OCI-LY7 (cell line): ENCODE data around the gene PIK3AP1. TPM values are rescaled to one million over a fixed set of nuclear protein-coding genes. Genes with fewer than 3 reads are reported as not detected.
A peak's percentile ranks its signal among the peaks of the same experiment; 100 is the strongest.
"Not testable (repeated sequence)": the region's sequence is repeated elsewhere in the genome, so short reads cannot be mapped to it uniquely, and the experiment has no call there.

Experiments
- BruUV-seq: library from RNA; stranded (reverse); fragments of 400-500 nt; replicated peaks from 2 replicates; lab custom pipeline; 2021; lab: Mats Ljungman, UMichigan
- CTCF ChIA-PET: fragments of 300-600 bp; sonication (Branson Sonifier 250); formaldehyde crosslinking; loops from one replicate; lab custom pipeline; 2022; ENCODE audit warnings: antibody characterized with exemption; ENCODE audit not compliant: unreplicated experiment; lab: Charles Lee
- POLR2A ChIA-PET: fragments of 300-600 bp; sonication (Branson Sonifier 250); formaldehyde crosslinking; loops from one replicate; lab custom pipeline; 2022; ENCODE audit warnings: antibody characterized with exemption; lab: Charles Lee
- DNase-seq: peaks from one replicate; pipeline ENCODE4 v3.0.0-alpha.2; 2015; ENCODE audit warnings: low spot score
- H2AFZ ChIP-seq: fragments of 200-600 bp; sonication (generic), shearing (Covaris generic); 2 replicates; pipeline ENCODE4 v1.6.1; 2014; ENCODE audit warnings: mild to moderate bottlenecking, antibody characterized with exemption, low read length, moderate library complexity
- H3K27ac ChIP-seq: fragments of 200-600 bp; sonication (generic); 2 replicates; pipeline ENCODE4 v1.5.1; 2014; ENCODE audit warnings: mixed run types, low read depth, mild to moderate bottlenecking, moderate library complexity, low read length, inconsistent platforms; ENCODE audit not compliant: poor library complexity, severe bottlenecking
- H3K36me3 ChIP-seq: fragments of 200-600 bp; sonication (generic); 2 replicates; pipeline ENCODE4 v1.6.1; 2014; ENCODE audit warnings: mild to moderate bottlenecking, antibody characterized with exemption, low read length, moderate library complexity, mixed read lengths; ENCODE audit not compliant: insufficient read depth
- H3K4me1 ChIP-seq: fragments of 200-600 bp; sonication (generic); 2 replicates; pipeline ENCODE4 v1.5.1; 2014; ENCODE audit warnings: mild to moderate bottlenecking, low read length; ENCODE audit not compliant: insufficient read depth, poor library complexity, severe bottlenecking
- H3K4me2 ChIP-seq: fragments of 200-600 bp; sonication (generic); 2 replicates; pipeline ENCODE4 v1.6.1; 2014; ENCODE audit warnings: mild to moderate bottlenecking, low read length
- H3K4me3 ChIP-seq: fragments of 200-600 bp; sonication (generic); 2 replicates; pipeline ENCODE4 v1.5.1; 2014; ENCODE audit warnings: mild to moderate bottlenecking, low read depth, low read length; ENCODE audit not compliant: poor library complexity, severe bottlenecking
- H3K79me2 ChIP-seq: fragments of 200-600 bp; sonication (generic); 2 replicates; pipeline ENCODE4 v1.6.1; 2016; ENCODE audit warnings: low read depth, mild to moderate bottlenecking, low read length, moderate library complexity, mixed read lengths; ENCODE audit not compliant: insufficient read depth
- H3K9me2 ChIP-seq: fragments of 200-600 bp; sonication (generic); 2 replicates; pipeline ENCODE4 v1.6.1; 2016; ENCODE audit warnings: mild to moderate bottlenecking, low read length, mixed read lengths; ENCODE audit not compliant: insufficient read depth
- H3K9me3 ChIP-seq: fragments of 200-600 bp; sonication (generic); 2 replicates; pipeline ENCODE4 v1.6.1; 2014; ENCODE audit warnings: mild to moderate bottlenecking, mixed run types, low read length, mixed read lengths
- H4K20me1 ChIP-seq: fragments of 200-600 bp; sonication (generic); 2 replicates; pipeline ENCODE4 v1.6.1; 2014; ENCODE audit warnings: mild to moderate bottlenecking, antibody characterized with exemption, low read length, moderate library complexity, mixed read lengths; ENCODE audit not compliant: insufficient read depth
- EZH2phosphoT487 ChIP-seq: fragments of 200-600 bp; sonication (generic); IDR thresholded peaks from 2 replicates; pipeline ENCODE4 v1.6.1; 2018; ENCODE audit warnings: low read depth, borderline replicate concordance, mild to moderate bottlenecking, mixed run types, antibody characterized with exemption, low read length, moderate library complexity, mixed read lengths
- intact Hi-C: fragments of 100-400 bp; cut with micrococcal nuclease; formaldehyde crosslinking; loops from one replicate; pipeline ENCODE4 v1.10.0; 2022; ENCODE audit not compliant: unreplicated experiment
- total RNA-seq, 2 experiments: library from RNA; depleted of rRNA in 1 of 2; stranded (reverse); fragments of >200 nt in 1 of 2; shearing (Covaris generic) in 1 of 2; gene quantifications; 2 replicates each; pipeline ENCODE4 v1.2.3, GENCODE V29; 2014 to 2022
- TF ChIP-seq, protein P1 (sequence below): fragments of 200-600 bp; sonication (generic); conservative IDR thresholded peaks from 2 replicates; pipeline ENCODE4 v1.5.1; 2014; ENCODE audit warnings: mild to moderate bottlenecking, antibody characterized with exemption, low read length, moderate library complexity, mixed read lengths

PIK3AP1 gene
- total RNA-seq, 2 experiments from 2014 or later, result 132 to 140 TPM

DNA sequence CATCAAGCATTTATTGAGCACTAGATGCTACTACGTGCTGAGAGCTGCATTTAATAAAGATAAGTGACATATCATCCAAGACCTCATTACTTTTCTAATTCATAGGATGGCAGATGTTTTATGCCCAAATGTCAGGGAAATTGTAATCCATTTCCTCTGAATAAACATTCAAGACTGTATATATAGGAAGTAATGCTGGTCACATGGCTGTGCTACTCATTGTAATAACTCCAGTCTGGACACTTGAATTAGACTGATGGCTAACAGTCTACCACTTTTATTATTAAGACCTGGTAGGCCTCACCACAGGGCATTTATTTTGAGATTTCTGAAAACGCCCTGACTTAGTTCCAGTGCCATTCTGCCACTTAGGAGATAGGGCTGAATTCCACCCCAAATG lies 36.6 kb downstream of the PIK3AP1 start:
- no peak for DNase-seq
- ChIA-PET POLR2A (interaction anchor here (0.5 to 1.4 kb wide), 2 partner anchors 9 to 21 kb away, joined by 4 read pairs; no protein-coding TSS in a partner anchor), CTCF (no interaction called here)
- Histone ChIP-seq H2AFZ (no peak overlapping the region), H3K79me2 (peaks cover 100% of the 10 kb centered on the region), H3K4me1 (peaks cover 55% of the 10 kb centered on the region), H3K4me3 (no peak overlapping the region), H3K9me2 (no peaks in the 10 kb centered on the region), H3K9me3 (no peaks in the 10 kb centered on the region; the same call in 1 of the 2 replicates), H4K20me1 (peaks cover 37% of the 10 kb centered on the region; the same call in 1 of the 2 replicates), H3K36me3 (peaks cover 88% of the 10 kb centered on the region), H3K4me2 (no peak overlapping the region), H3K27ac (no peak overlapping the region)
- intact Hi-C loops, result no loop called here
- TF ChIP-seq EZH2phosphoT487, result no peak
- TF ChIP-seq, protein P1, sequence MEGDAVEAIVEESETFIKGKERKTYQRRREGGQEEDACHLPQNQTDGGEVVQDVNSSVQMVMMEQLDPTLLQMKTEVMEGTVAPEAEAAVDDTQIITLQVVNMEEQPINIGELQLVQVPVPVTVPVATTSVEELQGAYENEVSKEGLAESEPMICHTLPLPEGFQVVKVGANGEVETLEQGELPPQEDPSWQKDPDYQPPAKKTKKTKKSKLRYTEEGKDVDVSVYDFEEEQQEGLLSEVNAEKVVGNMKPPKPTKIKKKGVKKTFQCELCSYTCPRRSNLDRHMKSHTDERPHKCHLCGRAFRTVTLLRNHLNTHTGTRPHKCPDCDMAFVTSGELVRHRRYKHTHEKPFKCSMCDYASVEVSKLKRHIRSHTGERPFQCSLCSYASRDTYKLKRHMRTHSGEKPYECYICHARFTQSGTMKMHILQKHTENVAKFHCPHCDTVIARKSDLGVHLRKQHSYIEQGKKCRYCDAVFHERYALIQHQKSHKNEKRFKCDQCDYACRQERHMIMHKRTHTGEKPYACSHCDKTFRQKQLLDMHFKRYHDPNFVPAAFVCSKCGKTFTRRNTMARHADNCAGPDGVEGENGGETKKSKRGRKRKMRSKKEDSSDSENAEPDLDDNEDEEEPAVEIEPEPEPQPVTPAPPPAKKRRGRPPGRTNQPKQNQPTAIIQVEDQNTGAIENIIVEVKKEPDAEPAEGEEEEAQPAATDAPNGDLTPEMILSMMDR, result no peak
- no TSS peak for BruUV-seq

DNA sequence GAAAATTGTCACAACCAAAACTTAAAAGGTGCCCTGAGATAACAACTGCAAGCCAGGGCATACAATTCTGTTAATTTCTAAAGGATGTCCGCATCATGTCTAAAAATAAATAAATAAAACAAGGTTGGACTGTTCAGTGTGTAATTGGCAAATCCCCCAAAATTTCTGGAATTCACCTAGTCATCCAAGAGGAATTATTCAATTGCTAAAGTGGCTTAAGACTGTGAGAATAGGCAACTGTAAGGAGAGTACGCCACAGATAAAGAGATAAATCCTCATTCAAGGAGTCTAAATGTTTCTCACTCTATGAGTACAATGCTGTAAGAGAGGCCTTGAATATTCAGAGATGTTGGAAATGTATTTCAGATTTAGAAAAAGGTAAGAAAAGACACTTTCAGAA lies 37.2 kb downstream of the PIK3AP1 start:
- Histone ChIP-seq H3K27ac (no peak overlapping the region), H3K4me1 (peaks cover 60% of the 10 kb centered on the region), H3K4me3 (no peak overlapping the region), H3K9me3 (no peaks in the 10 kb centered on the region; the same call in 1 of the 2 replicates), H3K36me3 (peaks cover 90% of the 10 kb centered on the region), H3K79me2 (peaks cover 100% of the 10 kb centered on the region), H4K20me1 (peaks cover 37% of the 10 kb centered on the region; the same call in 1 of the 2 replicates), H3K4me2 (no peak overlapping the region), H2AFZ (no peak overlapping the region), H3K9me2 (no peaks in the 10 kb centered on the region)
- DNase-seq, result no peak
- TF ChIP-seq EZH2phosphoT487, result no peak
- TF ChIP-seq, protein P1, result no peak
- intact Hi-C loops, result no loop called here
- ChIA-PET POLR2A (interaction anchor here (0.8 to 1.5 kb wide), 3 partner anchors 9 to 156 kb away, joined by 3 to 4 read pairs (median 3); no protein-coding TSS in a partner anchor), CTCF (no interaction called here)
- no TSS peak for BruUV-seq

DNA sequence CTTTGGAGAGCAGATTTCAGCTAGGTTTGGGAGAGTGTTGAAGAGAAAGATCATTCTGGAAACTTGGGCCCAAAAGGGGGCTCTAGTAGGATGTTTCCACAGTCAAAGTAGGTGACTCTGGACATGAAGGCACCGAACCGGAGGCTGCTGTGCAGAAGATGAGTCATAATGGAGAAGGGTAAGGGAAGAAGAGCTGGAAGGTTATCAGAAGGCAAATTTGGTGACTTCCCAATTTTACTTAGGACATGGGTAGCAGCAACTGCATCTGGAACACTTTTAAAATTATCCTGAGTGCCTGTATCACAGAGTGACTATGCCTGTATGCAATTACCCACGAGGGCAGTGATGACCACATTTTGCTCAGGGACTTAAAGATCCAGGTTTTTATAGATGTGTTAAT lies 38.8 kb downstream of the PIK3AP1 start:
- TF ChIP-seq, protein P1, result no peak
- no peak for TF ChIP-seq EZH2phosphoT487
- peaks cover 62% of the 10 kb centered on the region for H3K4me1 ChIP-seq
- CTCF ChIA-PET, result no interaction called here
- intact Hi-C loops, result no loop called here
- no peaks in the 10 kb centered on the region; the same call in 1 of the 2 replicates for H3K9me3 ChIP-seq
- no peak overlapping the region for H3K4me3 ChIP-seq
- no peaks in the 10 kb centered on the region for H3K9me2 ChIP-seq
- POLR2A ChIA-PET, result interaction anchor here (0.9 to 1.6 kb wide), 6 partner anchors 8 to 39 kb away, joined by 3 to 5 read pairs (median 4); partner anchors contain the start of gene PIK3AP1
- H2AFZ ChIP-seq, result no peak overlapping the region
- no TSS peak for BruUV-seq
- H4K20me1 ChIP-seq, result peaks cover 37% of the 10 kb centered on the region; the same call in 1 of the 2 replicates
- no peak for DNase-seq
- H3K4me2 ChIP-seq, result no peak overlapping the region
- peaks cover 83% of the 10 kb centered on the region for H3K36me3 ChIP-seq
- H3K27ac ChIP-seq, result no peak overlapping the region
- peaks cover 100% of the 10 kb centered on the region for H3K79me2 ChIP-seq

DNA sequence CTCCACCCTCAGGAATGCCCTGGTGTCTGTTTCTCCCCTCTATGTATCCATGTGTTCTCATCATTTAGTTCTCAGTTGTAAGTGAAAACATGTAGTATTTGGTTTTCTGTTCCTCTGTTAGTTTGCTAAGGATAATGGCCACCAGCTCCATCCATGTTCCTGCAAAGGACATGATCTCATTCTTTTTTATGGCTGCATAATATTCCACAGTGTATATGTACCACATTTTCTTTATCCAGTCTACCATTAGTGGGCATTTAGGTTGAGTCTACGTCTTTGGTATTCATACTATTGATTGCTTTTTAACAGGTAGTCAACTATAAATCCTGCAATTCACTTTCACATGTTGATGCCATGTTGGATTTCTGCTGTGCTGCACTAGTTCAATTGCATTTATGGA lies 39.9 kb downstream of the PIK3AP1 start:
- Histone ChIP-seq H3K79me2 (peaks cover 100% of the 10 kb centered on the region), H3K4me1 (peaks cover 62% of the 10 kb centered on the region), H4K20me1 (peaks cover 28% of the 10 kb centered on the region; the same call in 1 of the 2 replicates), H3K36me3 (peaks cover 80% of the 10 kb centered on the region)
- DNase-seq, intact Hi-C loops, H3K9me3 ChIP-seq, CTCF ChIA-PET, H3K9me2 ChIP-seq, H3K4me2 ChIP-seq, H3K27ac ChIP-seq, H2AFZ ChIP-seq, H3K4me3 ChIP-seq: not testable (repeated sequence)
- BruUV-seq, result TSS peak; percentile 2
- POLR2A ChIA-PET, result interaction anchor here (1.0 to 2.4 kb wide), 4 partner anchors 12 to 38 kb away, joined by 3 to 9 read pairs (median 6); no protein-coding TSS in a partner anchor
